ENCODE results near the gene DRC1. TPM values are rescaled to one million over a fixed set of nuclear protein-coding genes. Genes with fewer than 3 reads are reported as not detected.

DRC1 gene
- total RNA-seq, 1 experiment from 2014 or later, result not detected

- no peak overlapping the region for H4K5ac ChIP-seq (ENCODE audit: insufficient read length, low read depth, low read length)
- no peak overlapping the region for H3K56ac ChIP-seq (ENCODE audit: insufficient read length, low read depth, low read length)
- WGBS (ENCODE audit: extremely low coverage, insufficient read length, low lambda C conversion rate), result no CpG with 5 or more reads among the region's 3 CpGs
- no peak overlapping the region for H3T11ph ChIP-seq (ENCODE audit: low read length)
- no peaks in the 10 kb centered on the region for H3K79me2 ChIP-seq (ENCODE audit: insufficient read depth, low read length)
- H3K27ac ChIP-seq (ENCODE audit: insufficient read length, low read depth, low read length), result no peak overlapping the region
- H2BK5ac ChIP-seq (ENCODE audit: insufficient read length, low read length), result no peak overlapping the region
- no peak overlapping the region for H2BK120ac ChIP-seq (ENCODE audit: low read depth, low read length, poor library complexity, severe bottlenecking)
- no peaks in the 10 kb centered on the region for H3K23me2 ChIP-seq (ENCODE audit: insufficient read length, low read depth, low read length, poor library complexity, severe bottlenecking)
- no peak overlapping the region for H3K14ac ChIP-seq (ENCODE audit: insufficient read depth, low read length)
- H4K8ac ChIP-seq (replicated peaks; ENCODE audit: insufficient read length, low read depth, low read length), result no peak overlapping the region
- H3K79me1 ChIP-seq (ENCODE audit: insufficient read depth, low read depth, low read length, poor library complexity, severe bottlenecking), result no peaks in the 10 kb centered on the region
- H2BK15ac ChIP-seq (ENCODE audit: low read depth, low read length), result no peak overlapping the region
- no peak overlapping the region for H3K4me2 ChIP-seq (ENCODE audit: insufficient read depth, insufficient read length, low read length)
- H2AFZ ChIP-seq (ENCODE audit: low read length), result no peak overlapping the region
- H3K9ac ChIP-seq (ENCODE audit: extremely low read depth, insufficient read length, low read length), result no peak overlapping the region
- no peaks in the 10 kb centered on the region for H3K27me3 ChIP-seq (ENCODE audit: insufficient read depth, low read length)
- no peak overlapping the region for H3K4ac ChIP-seq (ENCODE audit: low read depth, low read length)
- peaks cover 3% of the 10 kb centered on the region for H3K4me1 ChIP-seq (ENCODE audit: insufficient read depth, low read length)
- Mint-ChIP-seq H3K4me3 (no peak overlapping the region), H3K27me3 (ENCODE audit: low read depth) (peaks cover 3% of the 10 kb centered on the region), H3K9me3 (no peaks in the 10 kb centered on the region), H3K4me1 (peaks cover 10 to 13% of the 10 kb centered on the region in 2 experiments), H3K27ac (no peak overlapping the region), H3K36me3 (ENCODE audit: insufficient read depth in 1 of 3, low read depth in 3 of 3) (no peaks in the 10 kb centered on the region)
- DNase-seq, result no peak
- TF ChIP-seq CTCF (conservative IDR thresholded peaks at IDR 0.05), result no peak
- no peak overlapping the region for H4K91ac ChIP-seq (ENCODE audit: insufficient read length, low read depth, low read length)
- no peak overlapping the region for H2BK12ac ChIP-seq (ENCODE audit: insufficient read length, low read depth, low read length)
- no peak overlapping the region for H2BK20ac ChIP-seq (ENCODE audit: low read depth, low read length, poor library complexity, severe bottlenecking)
- no peak overlapping the region for H3K23ac ChIP-seq (ENCODE audit: insufficient read length, low read depth, low read length)
- H4K20me1 ChIP-seq (ENCODE audit: control insufficient read depth, insufficient read depth, insufficient read length), result no peaks in the 10 kb centered on the region
- H2AK5ac ChIP-seq (ENCODE audit: insufficient read length, low read length), result no peak overlapping the region
- no peak overlapping the region for H3K18ac ChIP-seq (ENCODE audit: insufficient read length, low read depth, low read length)
- no peaks in the 10 kb centered on the region for H3K9me3 ChIP-seq (ENCODE audit: control insufficient read depth, low read depth, low read length)
Measured at GRCh38 chr2:26424221-26424620, 22.5 kb downstream of the DRC1 start.
